ENCODE data around the gene TMED9.

- TF ChIP-seq CTCF (optimal IDR thresholded peaks at IDR 0.05 in 1 of 3, IDR thresholded peaks at IDR 0.05 in 1 of 3, conservative IDR thresholded peaks at IDR 0.05 in 1 of 3; ENCODE audit: extremely low read depth in 1 of 3, insufficient read depth in 2 of 3, low read length in 3 of 3) (no peak), EZH2 (IDR thresholded peaks at IDR 0.05; ENCODE audit: low read length) (no peak)
Measured at GRCh38 chr5:177546258-177546741, 45.7 kb upstream of the TMED9 start.
